Loucy (cell line): Measurements from ENCODE around the gene NBPF6.

Experiments
- H2AFZ ChIP-seq: fragments of 200-600 bp; sonication (generic); 2 replicates; pipeline ENCODE4 v1.6.0; 2016; ENCODE audit warnings: antibody characterized with exemption, mild to moderate bottlenecking, low read length, moderate library complexity
- H3F3A ChIP-seq: fragments of 200-600 bp; 2 replicates; pipeline ENCODE4 v1.6.0; 2016; ENCODE audit warnings: antibody characterized with exemption, low read depth, mild to moderate bottlenecking
- H3K27me3 ChIP-seq: fragments of 200-600 bp; sonication (generic); 2 replicates; pipeline ENCODE4 v1.6.1; 2014; ENCODE audit warnings: low read length, mild to moderate bottlenecking; ENCODE audit not compliant: insufficient read depth, poor library complexity, severe bottlenecking
- H3K36me3 ChIP-seq: fragments of 200-600 bp; sonication (generic); 2 replicates; pipeline ENCODE4 v1.6.1; 2016; ENCODE audit warnings: low read length; ENCODE audit not compliant: insufficient read depth
- H3K4me1 ChIP-seq: fragments of 200-600 bp; sonication (generic); 2 replicates; pipeline ENCODE4 v1.5.1; 2014; ENCODE audit warnings: low read length, mild to moderate bottlenecking; ENCODE audit not compliant: insufficient read depth, poor library complexity, severe bottlenecking
- H3K4me2 ChIP-seq: fragments of 200-600 bp; sonication (generic); 2 replicates; pipeline ENCODE4 v1.6.0; 2014; ENCODE audit warnings: antibody characterized with exemption, low read length, low read depth, mild to moderate bottlenecking; ENCODE audit not compliant: poor library complexity, severe bottlenecking
- H3K4me3 ChIP-seq: fragments of 200-600 bp; sonication (generic); 2 replicates; pipeline ENCODE4 v1.5.1; 2014; ENCODE audit warnings: low read length, mild to moderate bottlenecking, mixed read lengths; ENCODE audit not compliant: poor library complexity, severe bottlenecking
- H3K79me2 ChIP-seq: fragments of 200-600 bp; sonication (generic); 2 replicates; pipeline ENCODE4 v1.6.1; 2014; ENCODE audit warnings: low read length; ENCODE audit not compliant: insufficient read depth
- H3K9ac ChIP-seq: fragments of 200-600 bp; sonication (generic); 2 replicates; pipeline ENCODE4 v1.6.0; 2014; ENCODE audit warnings: mild to moderate bottlenecking, low read depth, low read length, moderate library complexity; ENCODE audit not compliant: poor library complexity, severe bottlenecking
- H3K9me2 ChIP-seq: fragments of 200-600 bp; sonication (generic); replicated peaks from 2 replicates; pipeline ENCODE4 v1.6.1; 2016; ENCODE audit warnings: low read depth, low read length, mixed read lengths
- H3K9me3 ChIP-seq: fragments of 200-600 bp; sonication (generic); 2 replicates; pipeline ENCODE4 v1.6.1; 2014; ENCODE audit warnings: mild to moderate bottlenecking, antibody characterized with exemption, low read length, low read depth; ENCODE audit not compliant: insufficient read depth
- H4K20me1 ChIP-seq: fragments of 200-600 bp; sonication (generic); 2 replicates; pipeline ENCODE4 v1.6.0; 2014; ENCODE audit warnings: antibody characterized with exemption, low read length, mild to moderate bottlenecking; ENCODE audit not compliant: insufficient read depth, poor library complexity, severe bottlenecking
- EZH2phosphoT487 ChIP-seq: fragments of 200-600 bp; IDR thresholded peaks from 2 replicates; pipeline ENCODE4 v1.6.1; 2018; ENCODE audit warnings: antibody characterized with exemption, mild to moderate bottlenecking, moderate library complexity, borderline replicate concordance
- TF ChIP-seq, protein P1 (sequence below): fragments of 200-600 bp; sonication (generic); conservative IDR thresholded peaks from 2 replicates; pipeline ENCODE4 v1.5.1; 2014; ENCODE audit warnings: mild to moderate bottlenecking, antibody characterized with exemption, low read length

Gene NBPF6

DNA sequence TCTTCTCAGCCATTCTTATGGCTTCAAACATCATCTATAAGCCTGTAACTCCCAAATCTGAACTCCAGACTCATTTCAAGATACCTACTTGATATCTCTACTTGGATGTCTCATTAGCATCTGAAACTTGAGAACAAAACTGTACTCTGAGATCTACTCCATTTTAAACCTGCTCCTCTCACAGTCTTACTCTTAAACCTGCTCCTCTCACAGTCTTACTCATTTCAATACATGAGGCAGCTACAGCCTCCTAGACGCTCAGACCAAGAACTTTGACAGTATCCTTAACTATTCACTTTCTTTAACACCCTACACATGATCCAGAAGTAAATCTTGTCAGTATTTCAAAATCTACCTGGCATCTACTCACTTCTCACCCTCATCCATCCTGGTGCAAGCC, 54.3 kb downstream of the NBPF6 start:
- TF ChIP-seq EZH2phosphoT487 = no peak
- TF ChIP-seq, protein P1, sequence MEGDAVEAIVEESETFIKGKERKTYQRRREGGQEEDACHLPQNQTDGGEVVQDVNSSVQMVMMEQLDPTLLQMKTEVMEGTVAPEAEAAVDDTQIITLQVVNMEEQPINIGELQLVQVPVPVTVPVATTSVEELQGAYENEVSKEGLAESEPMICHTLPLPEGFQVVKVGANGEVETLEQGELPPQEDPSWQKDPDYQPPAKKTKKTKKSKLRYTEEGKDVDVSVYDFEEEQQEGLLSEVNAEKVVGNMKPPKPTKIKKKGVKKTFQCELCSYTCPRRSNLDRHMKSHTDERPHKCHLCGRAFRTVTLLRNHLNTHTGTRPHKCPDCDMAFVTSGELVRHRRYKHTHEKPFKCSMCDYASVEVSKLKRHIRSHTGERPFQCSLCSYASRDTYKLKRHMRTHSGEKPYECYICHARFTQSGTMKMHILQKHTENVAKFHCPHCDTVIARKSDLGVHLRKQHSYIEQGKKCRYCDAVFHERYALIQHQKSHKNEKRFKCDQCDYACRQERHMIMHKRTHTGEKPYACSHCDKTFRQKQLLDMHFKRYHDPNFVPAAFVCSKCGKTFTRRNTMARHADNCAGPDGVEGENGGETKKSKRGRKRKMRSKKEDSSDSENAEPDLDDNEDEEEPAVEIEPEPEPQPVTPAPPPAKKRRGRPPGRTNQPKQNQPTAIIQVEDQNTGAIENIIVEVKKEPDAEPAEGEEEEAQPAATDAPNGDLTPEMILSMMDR = no peak
- Histone ChIP-seq H3K4me2 (no peak overlapping the region), H2AFZ (no peak overlapping the region)

DNA sequence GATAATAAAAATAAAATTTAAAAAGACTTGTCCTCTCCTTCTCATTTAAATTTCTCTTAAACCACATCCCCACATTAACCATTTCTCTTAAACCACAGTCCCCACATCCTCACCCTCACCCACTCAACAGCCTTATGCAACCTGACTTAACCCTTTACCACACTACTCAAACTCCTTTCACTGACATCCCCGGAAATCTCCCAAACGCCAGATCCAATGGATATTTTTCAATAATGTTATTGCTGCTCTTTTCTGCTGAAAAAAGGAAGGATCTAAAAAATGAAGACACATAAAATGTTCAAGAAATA, 55.6 kb downstream of the NBPF6 start:
- H2AFZ ChIP-seq = no peak overlapping the region
- no peaks in the 10 kb centered on the region for H3K9me2 ChIP-seq
- H3K4me2 ChIP-seq = peak overlapping the region; percentile 48
- H3K36me3 ChIP-seq = no peaks in the 10 kb centered on the region
- H4K20me1 ChIP-seq = no peaks in the 10 kb centered on the region
- no peaks in the 10 kb centered on the region for H3F3A ChIP-seq
- peaks cover 33% of the 10 kb centered on the region for H3K27me3 ChIP-seq
- TF ChIP-seq EZH2phosphoT487 = no peak
- TF ChIP-seq, protein P1 = no peak
- H3K79me2 ChIP-seq = no peaks in the 10 kb centered on the region
- H3K4me1 ChIP-seq = peaks cover 18% of the 10 kb centered on the region
- no peak overlapping the region for H3K9ac ChIP-seq
- H3K9me3 ChIP-seq = no peaks in the 10 kb centered on the region
- no peak overlapping the region for H3K4me3 ChIP-seq

More for the DNA sequence above, 54.3 kb downstream of the NBPF6 start:
- Histone ChIP-seq H3K36me3 (no peaks in the 10 kb centered on the region), H3K9me3 (no peaks in the 10 kb centered on the region), H3K4me3 (no peak overlapping the region), H3K9me2 (no peaks in the 10 kb centered on the region), H3F3A (no peaks in the 10 kb centered on the region), H3K9ac (no peak overlapping the region), H3K79me2 (no peaks in the 10 kb centered on the region), H4K20me1 (no peaks in the 10 kb centered on the region), H3K4me1 (peaks cover 18% of the 10 kb centered on the region), H3K27me3 (peaks cover 35% of the 10 kb centered on the region)

DNA sequence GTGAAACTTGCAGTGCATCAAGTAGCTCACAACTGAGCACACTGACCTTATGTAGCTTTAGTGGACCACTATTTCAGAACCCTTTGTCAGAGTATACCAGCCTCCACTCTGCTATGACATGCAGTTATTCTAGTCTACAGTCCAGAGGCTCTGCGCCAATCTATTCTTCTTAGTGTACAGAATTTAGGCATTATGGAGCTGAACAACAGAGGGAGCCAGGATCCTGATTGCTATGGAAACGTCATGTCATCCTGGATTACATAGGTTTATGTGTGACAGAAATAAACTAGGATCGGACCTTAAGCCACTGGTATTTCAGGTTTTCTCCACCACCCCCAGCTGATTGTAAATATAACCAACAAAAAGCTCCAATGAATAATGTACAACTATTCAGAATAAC, 61.6 kb downstream of the NBPF6 start:
- no peaks in the 10 kb centered on the region for H3K36me3 ChIP-seq
- no peaks in the 10 kb centered on the region for H3K9me3 ChIP-seq
- no peaks in the 10 kb centered on the region for H3F3A ChIP-seq
- no peaks in the 10 kb centered on the region for H3K79me2 ChIP-seq
- TF ChIP-seq EZH2phosphoT487 = no peak
- TF ChIP-seq, protein P1 = no peak
- H3K4me3 ChIP-seq = no peak overlapping the region
- H2AFZ ChIP-seq = no peak overlapping the region
- no peaks in the 10 kb centered on the region for H4K20me1 ChIP-seq
- no peaks in the 10 kb centered on the region for H3K9me2 ChIP-seq
- no peak overlapping the region for H3K4me2 ChIP-seq
- peaks cover 27% of the 10 kb centered on the region for H3K4me1 ChIP-seq
- no peaks in the 10 kb centered on the region for H3K27me3 ChIP-seq
- no peak overlapping the region for H3K9ac ChIP-seq
